Nephron (organoid): ENCODE measurements around the gene GRAMD1B.

Experiments used
- H3K27ac Mint-ChIP-seq, 3 experiments: 2 replicates each; pipeline ENCODE4 v1.8.0; 2020; ENCODE audit warnings: mixed read lengths in 3 of 3, mild to moderate bottlenecking in 2 of 3, moderate library complexity in 1 of 3
- H3K27me3 Mint-ChIP-seq: 2 replicates; pipeline ENCODE4 v1.8.0; 2021; ENCODE audit warnings: low read depth, mild to moderate bottlenecking, moderate library complexity, mixed read lengths
- H3K36me3 Mint-ChIP-seq: 2 replicates; pipeline ENCODE4 v1.8.0; 2020; ENCODE audit warnings: low read depth, mixed read lengths
- H3K4me1 Mint-ChIP-seq: 2 replicates; pipeline ENCODE4 v1.8.0; 2020; ENCODE audit warnings: mixed read lengths
- H3K4me3 Mint-ChIP-seq, 3 experiments: 2 replicates each; pipeline ENCODE4 v1.8.0; 2020; ENCODE audit warnings: mild to moderate bottlenecking in 3 of 3, mixed read lengths in 3 of 3, moderate library complexity in 2 of 3
- H3K9me3 Mint-ChIP-seq: 2 replicates; pipeline ENCODE4 v1.8.0; 2020; ENCODE audit warnings: mixed read lengths
- TF ChIP-seq, protein P1 (sequence below), 3 experiments: fragments of 200-600 bp; sonication (generic); IDR thresholded peaks; one replicate each; pipeline ENCODE4 v1.5.0; 2021; ENCODE audit warnings: antibody characterized with exemption in 3 of 3; ENCODE audit not compliant: unreplicated experiment in 3 of 3

GRAMD1B gene

DNA sequence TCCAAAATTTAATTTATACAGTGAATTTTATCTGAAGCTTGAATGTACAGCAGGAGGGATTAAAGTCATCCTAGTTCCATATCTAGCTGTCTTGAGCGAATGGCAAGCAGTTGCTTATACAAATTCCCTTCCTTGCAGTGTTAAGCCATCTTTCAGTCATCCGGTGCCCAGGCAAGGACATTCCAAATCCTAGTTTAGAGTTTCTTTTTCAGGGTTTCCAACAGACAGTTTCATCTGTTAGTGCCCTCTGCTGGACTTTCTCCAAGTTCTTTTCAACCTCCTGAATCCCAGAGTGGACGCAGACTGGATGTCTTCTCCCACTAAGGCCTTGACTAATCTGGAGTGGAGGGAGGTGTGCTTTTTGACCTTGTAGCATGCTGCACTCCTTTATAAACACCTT, 45.4 kb downstream of the GRAMD1B start:
- peak overlapping the region in 2 of 3 experiments; percentile 40 to 43 for H3K27ac Mint-ChIP-seq
- no peaks in the 10 kb centered on the region for H3K27me3 Mint-ChIP-seq
- TF ChIP-seq, protein P1, sequence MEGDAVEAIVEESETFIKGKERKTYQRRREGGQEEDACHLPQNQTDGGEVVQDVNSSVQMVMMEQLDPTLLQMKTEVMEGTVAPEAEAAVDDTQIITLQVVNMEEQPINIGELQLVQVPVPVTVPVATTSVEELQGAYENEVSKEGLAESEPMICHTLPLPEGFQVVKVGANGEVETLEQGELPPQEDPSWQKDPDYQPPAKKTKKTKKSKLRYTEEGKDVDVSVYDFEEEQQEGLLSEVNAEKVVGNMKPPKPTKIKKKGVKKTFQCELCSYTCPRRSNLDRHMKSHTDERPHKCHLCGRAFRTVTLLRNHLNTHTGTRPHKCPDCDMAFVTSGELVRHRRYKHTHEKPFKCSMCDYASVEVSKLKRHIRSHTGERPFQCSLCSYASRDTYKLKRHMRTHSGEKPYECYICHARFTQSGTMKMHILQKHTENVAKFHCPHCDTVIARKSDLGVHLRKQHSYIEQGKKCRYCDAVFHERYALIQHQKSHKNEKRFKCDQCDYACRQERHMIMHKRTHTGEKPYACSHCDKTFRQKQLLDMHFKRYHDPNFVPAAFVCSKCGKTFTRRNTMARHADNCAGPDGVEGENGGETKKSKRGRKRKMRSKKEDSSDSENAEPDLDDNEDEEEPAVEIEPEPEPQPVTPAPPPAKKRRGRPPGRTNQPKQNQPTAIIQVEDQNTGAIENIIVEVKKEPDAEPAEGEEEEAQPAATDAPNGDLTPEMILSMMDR (IDR thresholded peaks at IDR 0.05; ENCODE audit: unreplicated experiment in 3 of 3) = peak; percentile 24 to 59 (median 34)
- H3K36me3 Mint-ChIP-seq = no peaks in the 10 kb centered on the region
- no peaks in the 10 kb centered on the region for H3K9me3 Mint-ChIP-seq
- H3K4me3 Mint-ChIP-seq = no peak overlapping the region
- peaks cover 46% of the 10 kb centered on the region for H3K4me1 Mint-ChIP-seq

DNA sequence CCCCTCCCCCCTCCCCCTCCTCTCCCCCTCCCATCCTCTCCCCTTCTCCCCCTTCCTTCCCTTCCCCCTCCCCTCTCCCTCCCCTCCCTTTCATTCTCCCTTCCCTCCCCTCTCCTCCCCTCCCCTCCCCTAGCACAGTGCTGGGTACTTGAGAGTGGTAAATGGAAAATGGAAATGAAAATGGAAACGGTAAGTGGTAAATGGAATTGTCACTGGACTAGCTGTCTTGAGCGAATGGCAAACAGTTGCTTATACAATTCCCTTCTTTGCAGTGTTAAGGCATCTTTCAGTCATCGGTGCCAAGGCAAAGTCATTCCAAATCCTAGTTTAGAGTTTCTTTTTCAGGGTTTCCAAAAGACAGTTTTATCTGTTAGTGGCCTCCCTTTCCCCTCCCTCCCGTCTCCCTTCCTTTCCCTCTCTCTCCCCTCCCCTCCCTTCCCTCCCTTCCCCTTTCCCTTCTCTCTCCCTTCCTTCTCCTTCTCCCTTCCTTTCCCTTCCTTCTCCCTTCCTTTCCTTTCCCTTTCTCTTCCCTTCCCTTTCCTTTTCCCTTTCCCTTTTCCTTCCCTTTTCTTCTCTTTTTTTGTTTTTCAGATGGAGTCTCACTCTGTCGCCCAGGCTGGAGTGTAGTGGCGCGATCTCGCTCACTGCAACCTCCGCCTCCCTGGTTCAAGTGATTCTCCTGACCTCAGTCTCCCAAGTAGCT, 47.3 kb downstream of the GRAMD1B start:
- Mint-ChIP-seq H3K4me1 (peaks cover 38% of the 10 kb centered on the region), H3K27ac (no peak overlapping the region), H3K4me3 (no peak overlapping the region), H3K36me3 (peaks cover 4% of the 10 kb centered on the region), H3K27me3 (no peaks in the 10 kb centered on the region), H3K9me3 (no peaks in the 10 kb centered on the region)
- TF ChIP-seq, protein P1 (IDR thresholded peaks at IDR 0.05; ENCODE audit: unreplicated experiment in 3 of 3) = no peak

DNA sequence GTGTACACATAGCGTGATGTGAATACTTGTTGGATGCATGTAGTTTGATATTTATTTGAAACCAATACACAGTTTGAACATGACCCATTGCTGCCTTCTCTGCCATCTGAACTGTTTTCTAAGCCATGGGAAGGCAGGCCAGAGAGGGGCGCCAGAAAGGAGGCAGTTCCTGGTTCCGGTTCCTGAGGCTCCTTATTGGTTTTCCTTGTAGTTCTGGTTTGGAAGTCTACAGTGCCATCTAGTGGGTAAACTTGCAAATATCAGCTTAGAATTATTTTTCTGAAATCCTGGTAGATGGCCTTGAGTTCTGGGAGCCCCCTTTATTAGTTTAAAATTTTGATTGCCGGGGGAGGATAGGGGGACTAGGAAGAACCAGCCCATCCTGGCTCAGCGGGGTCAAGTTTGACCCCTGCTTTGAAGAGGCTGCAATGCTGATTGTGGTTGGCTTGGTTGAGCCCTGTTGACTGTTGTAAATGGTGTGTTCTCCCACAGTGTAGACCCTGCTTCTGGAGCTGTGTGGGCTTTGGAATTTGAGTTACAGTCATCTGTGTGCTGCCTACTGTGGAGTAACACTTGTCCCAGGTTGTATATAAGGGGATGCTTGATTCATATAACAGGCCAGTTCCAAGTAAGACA, 48.4 kb downstream of the GRAMD1B start:
- Mint-ChIP-seq H3K9me3 (no peaks in the 10 kb centered on the region), H3K4me1 (peaks cover 37% of the 10 kb centered on the region), H3K27ac (peak overlapping the region; percentile 23 to 71 (median 27)), H3K27me3 (no peaks in the 10 kb centered on the region), H3K4me3 (no peak overlapping the region), H3K36me3 (peaks cover 4% of the 10 kb centered on the region)
- TF ChIP-seq, protein P1 (IDR thresholded peaks at IDR 0.05; ENCODE audit: unreplicated experiment in 3 of 3) = peak; percentile 59 to 82 (median 64)

DNA sequence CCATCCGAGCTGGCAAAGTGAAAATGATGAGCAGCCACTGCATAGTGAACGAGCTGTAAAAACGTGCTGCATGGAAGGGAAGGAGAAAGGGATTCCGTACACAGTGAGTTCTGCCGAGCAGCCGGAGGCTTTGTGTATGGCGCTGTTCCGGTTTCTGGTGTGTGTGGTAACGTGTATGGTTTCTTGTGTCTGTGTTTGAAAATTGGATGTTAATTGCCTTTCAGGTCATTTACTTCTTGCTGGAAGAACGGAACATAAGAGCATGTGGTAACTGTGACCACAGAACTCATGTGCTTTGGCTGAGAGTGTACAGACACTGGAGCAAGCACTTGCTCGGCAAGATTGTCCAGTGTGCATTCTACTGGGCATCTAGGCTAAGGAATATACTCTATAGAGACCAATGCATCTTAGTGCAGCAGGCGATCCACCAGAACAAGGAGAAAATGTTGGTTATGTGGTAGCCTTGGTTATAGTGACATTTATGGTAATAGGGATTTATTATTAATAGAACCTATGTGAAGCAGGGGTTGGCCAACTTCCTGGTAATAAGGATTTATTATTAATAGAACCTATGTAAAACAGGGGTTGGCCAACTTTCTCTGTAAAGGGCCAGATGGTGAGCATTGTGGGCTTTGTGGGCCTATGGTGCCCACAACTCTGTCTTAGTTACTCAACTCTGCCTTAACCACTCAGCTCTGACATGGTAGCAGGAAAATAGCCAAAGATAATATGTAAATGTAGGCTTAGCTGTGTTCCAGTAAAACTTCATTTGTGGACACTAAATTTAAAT, 49.2 kb downstream of the GRAMD1B start:
- Mint-ChIP-seq H3K4me1 (peaks cover 30% of the 10 kb centered on the region), H3K27ac (no peak overlapping the region), H3K9me3 (no peaks in the 10 kb centered on the region), H3K36me3 (peaks cover 4% of the 10 kb centered on the region), H3K4me3 (no peak overlapping the region), H3K27me3 (no peaks in the 10 kb centered on the region)
- TF ChIP-seq, protein P1 (IDR thresholded peaks at IDR 0.05; ENCODE audit: unreplicated experiment in 3 of 3) = no peak

DNA sequence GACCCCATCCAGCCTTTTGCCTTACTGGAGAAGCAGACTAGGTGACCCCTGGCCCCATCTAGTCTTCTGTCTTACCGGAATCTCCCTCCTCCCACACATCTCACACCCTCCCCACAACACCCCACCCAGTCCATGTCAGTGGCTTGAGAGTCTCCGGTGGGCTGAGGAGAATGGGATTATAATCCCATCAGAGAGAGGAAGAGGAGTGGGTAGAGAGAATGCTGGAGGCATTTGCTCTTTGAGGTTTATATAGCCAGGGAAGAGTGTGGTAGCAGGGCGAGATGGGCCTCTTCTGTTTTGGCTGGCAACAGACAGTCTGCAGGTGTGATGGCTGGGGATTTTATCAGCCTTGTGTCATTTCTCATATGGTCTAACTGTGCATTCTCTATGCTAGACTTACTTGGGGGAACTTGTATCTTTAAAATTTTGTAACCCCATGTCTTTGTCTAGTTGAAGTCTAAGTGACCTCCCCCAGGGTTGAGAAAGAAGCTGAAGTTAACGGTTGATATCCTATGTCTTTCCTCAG, 50.3 kb downstream of the GRAMD1B start:
- H3K4me1 Mint-ChIP-seq = peaks cover 19% of the 10 kb centered on the region
- TF ChIP-seq, protein P1 (IDR thresholded peaks at IDR 0.05; ENCODE audit: unreplicated experiment in 3 of 3) = no peak
- no peak overlapping the region for H3K27ac Mint-ChIP-seq
- no peak overlapping the region for H3K4me3 Mint-ChIP-seq
- peaks cover 4% of the 10 kb centered on the region for H3K36me3 Mint-ChIP-seq
- H3K27me3 Mint-ChIP-seq = no peaks in the 10 kb centered on the region
- H3K9me3 Mint-ChIP-seq = no peaks in the 10 kb centered on the region
